Gastrocnemius medialis (tissue), 4 donors: ENCODE measurements around the gene SETBP1. TPM values are rescaled to one million over a fixed set of nuclear protein-coding genes. Genes with fewer than 3 reads are reported as not detected.
A peak's percentile ranks its signal among the peaks of the same experiment; 100 is the strongest.

Source experiments
- ATAC-seq, 2 donors: fragments of 150-250 bp; one replicate each; pipeline ENCODE4 v1.9.1; 2016
- DNase-seq, 2 donors: peaks; one replicate each; pipeline ENCODE4 v3.0.0-alpha.2; 2019
- H3K27ac ChIP-seq, 4 donors: fragments of 200-600 bp; sonication (generic); 1 replicate in 1 of 4; 2 replicates in 3 of 4; pipeline ENCODE4 v1.5.1; 2016 to 2018; ENCODE audit warnings: mild to moderate bottlenecking in 2 of 4, moderate library complexity in 1 of 4
- H3K27me3 ChIP-seq, 3 donors: fragments of 200-600 bp; sonication (generic) in 2 of 3; 1 replicate in 1 of 3; 2 replicates in 2 of 3; pipeline versions ENCODE4 v1.5.1 to v1.6.0; 2016 to 2019; ENCODE audit warnings: mild to moderate bottlenecking in 1 of 3, moderate library complexity in 1 of 3
- H3K36me3 ChIP-seq, 2 donors: fragments of 200-600 bp; sonication (generic) in 1 of 2; one replicate each; pipeline ENCODE4 v1.5.1; 2017 to 2018
- H3K4me1 ChIP-seq, 2 donors: fragments of 200-600 bp; sonication (generic) in 1 of 2; one replicate each; pipeline ENCODE4 v1.5.1; 2016 to 2017; ENCODE audit warnings: mild to moderate bottlenecking in 2 of 2
- H3K4me3 ChIP-seq, 4 donors: fragments of 200-600 bp; sonication (generic) in 3 of 4; 1 replicate in 1 of 4; 2 replicates in 3 of 4; pipeline ENCODE4 v1.5.1; 2016 to 2019; ENCODE audit warnings: mild to moderate bottlenecking in 2 of 4
- H3K9me3 ChIP-seq, 3 donors: fragments of 200-600 bp; sonication (generic) in 2 of 3; 1 replicate in 1 of 3; 2 replicates in 2 of 3; pipeline ENCODE4 v1.5.1; 2016 to 2019
- POLR2A ChIP-seq, 2 donors: fragments of 450-650 bp; IDR thresholded peaks; one replicate each; pipeline ENCODE4 v1.6.1; 2017; ENCODE audit warnings: antibody characterized with exemption in 2 of 2, mild to moderate bottlenecking in 2 of 2, moderate library complexity in 2 of 2
- in situ Hi-C, 4 donors: fragments of 200-750 bp; cut with MboI; loops; one replicate each; pipeline versions ENCODE4 v1.15.0 to v1.8.0; 2017; ENCODE audit warnings: low sequenced_read_pairs in 4 of 4
- intact Hi-C: fragments of 100-400 bp; cut with DNase I; formaldehyde crosslinking; loops from one replicate; pipeline ENCODE4 v1.15.1; 2023; ENCODE audit warnings: low total_unique reads
- total RNA-seq, 4 donors: library from RNA; depleted of rRNA; stranded (reverse); fragments of >200 nt; gene quantifications; one replicate each; pipeline versions ENCODE4 v1.1.0 to v1.2.3, GENCODE V29; 2016
- TF ChIP-seq, protein P1 (sequence below), 5 experiments: fragments of 450-650 bp in 3 of 5; fragments of 200-600 bp in 2 of 5; sonication (generic) in 2 of 5; IDR thresholded peaks in 4 of 5; conservative IDR thresholded peaks in 1 of 5; 1 replicate in 4 of 5; 2 replicates in 1 of 5; pipeline ENCODE4 v1.5.1; 2016 to 2019; ENCODE audit warnings: antibody characterized with exemption in 5 of 5, mild to moderate bottlenecking in 3 of 5, moderate library complexity in 3 of 5

Gene SETBP1
- total RNA-seq, 4 donors from 2014 or later, result 9.2 to 20.0 (median 15.3) TPM

DNA sequence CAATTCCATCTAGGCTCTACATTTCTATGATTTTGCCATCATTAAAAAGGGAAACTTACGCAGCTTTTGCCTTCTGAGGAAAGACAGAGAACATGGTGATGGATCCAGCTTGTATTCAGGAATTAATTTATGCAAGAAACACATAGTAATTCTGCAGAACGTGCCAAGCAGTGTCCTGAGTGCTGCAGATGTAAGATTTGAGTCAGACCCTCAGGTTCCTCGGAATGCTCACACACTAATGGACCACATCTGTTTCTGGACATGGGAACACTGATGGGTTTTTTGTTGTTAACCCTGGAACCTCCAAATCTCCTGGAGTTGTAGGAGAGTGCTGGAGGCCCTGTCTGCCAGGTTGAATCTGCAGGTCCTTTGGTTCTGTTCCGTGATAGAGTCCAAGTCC lies 132.9 kb downstream of the SETBP1 start:
- Histone ChIP-seq H3K4me3 (no peak overlapping the region), H3K36me3 (no peaks in the 10 kb centered on the region), H3K27me3 (no peaks in the 10 kb centered on the region), H3K4me1 (peaks cover 27 to 31% of the 10 kb centered on the region in 2 donors), H3K9me3 (no peaks in the 10 kb centered on the region), H3K27ac (no peak overlapping the region)
- ATAC-seq, result no peak
- in situ Hi-C loops, result no loop called here
- intact Hi-C loops, result no loop called here
- no peak for TF ChIP-seq POLR2A (IDR thresholded peaks at IDR 0.05)
- DNase-seq, result no peak

DNA sequence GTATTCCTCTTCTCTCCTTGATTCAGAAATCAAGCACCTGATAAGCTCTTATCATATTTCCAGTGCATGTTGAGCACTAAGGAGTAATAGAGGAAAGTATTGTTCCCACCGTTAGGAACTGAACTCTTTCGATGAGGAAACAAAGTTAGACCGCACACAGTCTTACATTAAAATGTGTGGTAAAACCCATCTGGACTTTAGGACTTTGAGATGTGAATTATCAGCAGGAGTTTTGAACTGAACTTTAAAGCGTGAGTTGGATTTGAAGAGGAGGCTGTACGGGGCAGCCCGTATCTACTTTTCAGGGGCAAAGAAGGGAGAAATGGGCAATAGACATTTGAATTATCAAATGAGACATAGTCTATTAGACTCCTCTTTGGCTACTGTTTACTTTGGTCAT lies 134.4 kb downstream of the SETBP1 start:
- peaks cover 35 to 41% of the 10 kb centered on the region in 2 donors for H3K4me1 ChIP-seq
- TF ChIP-seq, protein P1, sequence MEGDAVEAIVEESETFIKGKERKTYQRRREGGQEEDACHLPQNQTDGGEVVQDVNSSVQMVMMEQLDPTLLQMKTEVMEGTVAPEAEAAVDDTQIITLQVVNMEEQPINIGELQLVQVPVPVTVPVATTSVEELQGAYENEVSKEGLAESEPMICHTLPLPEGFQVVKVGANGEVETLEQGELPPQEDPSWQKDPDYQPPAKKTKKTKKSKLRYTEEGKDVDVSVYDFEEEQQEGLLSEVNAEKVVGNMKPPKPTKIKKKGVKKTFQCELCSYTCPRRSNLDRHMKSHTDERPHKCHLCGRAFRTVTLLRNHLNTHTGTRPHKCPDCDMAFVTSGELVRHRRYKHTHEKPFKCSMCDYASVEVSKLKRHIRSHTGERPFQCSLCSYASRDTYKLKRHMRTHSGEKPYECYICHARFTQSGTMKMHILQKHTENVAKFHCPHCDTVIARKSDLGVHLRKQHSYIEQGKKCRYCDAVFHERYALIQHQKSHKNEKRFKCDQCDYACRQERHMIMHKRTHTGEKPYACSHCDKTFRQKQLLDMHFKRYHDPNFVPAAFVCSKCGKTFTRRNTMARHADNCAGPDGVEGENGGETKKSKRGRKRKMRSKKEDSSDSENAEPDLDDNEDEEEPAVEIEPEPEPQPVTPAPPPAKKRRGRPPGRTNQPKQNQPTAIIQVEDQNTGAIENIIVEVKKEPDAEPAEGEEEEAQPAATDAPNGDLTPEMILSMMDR (IDR thresholded peaks at IDR 0.05 in 4 of 5, conservative IDR thresholded peaks at IDR 0.05 in 1 of 5), result no peak
- no peak for TF ChIP-seq POLR2A (IDR thresholded peaks at IDR 0.05)
- no peak overlapping the region for H3K27ac ChIP-seq
- intact Hi-C loops, result no loop called here
- DNase-seq, result no peak
- ATAC-seq, result no peak
- no peak overlapping the region for H3K4me3 ChIP-seq
- H3K9me3 ChIP-seq, result no peaks in the 10 kb centered on the region
- no peaks in the 10 kb centered on the region for H3K27me3 ChIP-seq
- in situ Hi-C loops, result no loop called here
- no peaks in the 10 kb centered on the region for H3K36me3 ChIP-seq

DNA sequence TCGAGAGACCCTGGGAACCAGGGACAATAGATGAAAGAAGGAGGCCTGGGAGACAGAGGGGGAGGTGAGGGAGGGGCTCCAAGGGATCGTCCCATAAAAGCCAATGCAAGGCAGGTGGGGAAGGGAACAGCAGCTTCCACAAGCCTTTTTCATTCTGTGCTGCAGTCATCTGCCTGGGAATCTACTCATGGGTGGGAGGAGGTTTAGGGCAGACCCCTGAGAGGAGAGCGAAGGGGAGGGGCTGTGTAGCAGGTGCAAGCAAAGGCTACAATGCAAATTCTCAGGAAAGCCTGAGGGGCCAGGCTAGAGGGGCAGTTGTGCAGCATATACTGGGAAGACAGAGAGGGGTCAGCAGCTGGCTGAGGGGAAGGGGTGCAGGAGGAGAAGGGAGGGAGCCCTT lies 135.4 kb downstream of the SETBP1 start:
- in situ Hi-C loops, result no loop called here
- Histone ChIP-seq H3K4me3 (no peak overlapping the region), H3K9me3 (no peaks in the 10 kb centered on the region), H3K4me1 (peaks cover 41 to 49% of the 10 kb centered on the region in 2 donors), H3K27me3 (no peaks in the 10 kb centered on the region), H3K36me3 (no peaks in the 10 kb centered on the region), H3K27ac (no peak overlapping the region)
- intact Hi-C loops, result no loop called here
- DNase-seq (no peak), ATAC-seq (no peak)
- no peak for TF ChIP-seq POLR2A (IDR thresholded peaks at IDR 0.05)
- TF ChIP-seq, protein P1 (IDR thresholded peaks at IDR 0.05 in 4 of 5, conservative IDR thresholded peaks at IDR 0.05 in 1 of 5), result no peak

DNA sequence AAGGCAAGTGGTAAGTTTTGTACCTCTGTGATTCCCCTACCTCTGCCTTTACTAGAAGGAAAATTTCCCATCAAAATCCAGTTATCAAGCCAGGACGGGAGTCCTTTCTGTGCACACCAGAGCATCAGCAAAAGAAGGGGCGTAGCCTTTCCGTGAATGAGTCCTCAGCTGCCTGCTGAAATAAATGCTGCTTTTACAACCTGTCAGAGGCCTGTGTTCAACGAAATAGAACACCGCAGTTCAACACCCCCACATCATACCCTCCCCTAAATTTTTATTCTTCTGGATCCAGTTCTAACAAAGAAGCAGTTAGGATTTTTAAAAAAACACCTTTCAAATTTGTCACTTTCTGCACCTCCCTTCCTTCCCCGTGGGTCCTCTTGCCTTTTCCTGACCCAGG lies 135.8 kb downstream of the SETBP1 start:
- H3K27me3 ChIP-seq, result no peaks in the 10 kb centered on the region
- no peaks in the 10 kb centered on the region for H3K36me3 ChIP-seq
- DNase-seq, result no peak
- H3K4me1 ChIP-seq, result peaks cover 41 to 49% of the 10 kb centered on the region in 2 donors
- H3K27ac ChIP-seq, result no peak overlapping the region
- intact Hi-C loops, result no loop called here
- no peak overlapping the region for H3K4me3 ChIP-seq
- in situ Hi-C loops, result no loop called here
- ATAC-seq, result no peak
- no peaks in the 10 kb centered on the region for H3K9me3 ChIP-seq
- TF ChIP-seq, protein P1 (IDR thresholded peaks at IDR 0.05 in 4 of 5, conservative IDR thresholded peaks at IDR 0.05 in 1 of 5), result no peak
- no peak for TF ChIP-seq POLR2A (IDR thresholded peaks at IDR 0.05)

DNA sequence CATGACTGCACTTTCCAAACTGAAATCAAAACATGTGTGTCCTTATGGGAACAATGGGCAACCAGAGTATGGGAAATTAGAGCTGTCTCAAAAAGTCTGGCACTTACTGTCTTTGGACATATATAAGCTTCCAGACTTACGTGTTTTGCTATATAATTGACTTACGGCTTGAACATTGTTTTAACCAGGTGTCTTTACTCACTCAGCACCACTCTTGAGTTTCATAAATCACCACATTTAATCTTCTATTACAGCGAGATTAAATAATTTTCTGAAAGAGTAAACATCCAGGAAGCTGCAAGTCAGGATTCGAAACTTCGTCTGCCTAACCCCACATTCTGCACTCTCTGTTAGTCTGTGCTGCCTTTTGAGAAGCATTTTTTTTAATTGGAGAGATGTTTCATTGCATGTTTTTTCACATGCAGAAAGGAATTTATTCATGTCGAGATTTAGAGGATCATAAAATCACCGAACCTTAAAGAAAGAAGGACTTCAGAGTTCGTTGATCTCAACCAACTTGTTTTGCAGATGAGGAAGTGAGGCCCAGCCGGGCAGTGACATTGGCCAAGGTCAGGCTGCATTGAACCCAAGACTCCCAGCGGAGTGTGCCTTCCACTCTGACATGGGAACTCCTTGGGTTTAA lies 137.3 kb downstream of the SETBP1 start:
- DNase-seq (no peak), ATAC-seq (no peak)
- TF ChIP-seq POLR2A (IDR thresholded peaks at IDR 0.05), result no peak
- intact Hi-C loops, result loop anchor here (2.0 kb wide), 1 partner anchor 13 kb away; no protein-coding TSS in a partner anchor
- peak overlapping the region; percentile 75 to 86 (median 82) for H3K27ac ChIP-seq
- H3K4me3 ChIP-seq, result no peak overlapping the region
- peaks cover 36 to 42% of the 10 kb centered on the region in 2 donors for H3K4me1 ChIP-seq
- no peaks in the 10 kb centered on the region for H3K9me3 ChIP-seq
- in situ Hi-C loops, result no loop called here
- H3K27me3 ChIP-seq, result no peaks in the 10 kb centered on the region
- no peaks in the 10 kb centered on the region for H3K36me3 ChIP-seq
